Sigmoid colon (tissue), 3 donors: ENCODE data around the gene SDC1.

Experiments used
- POLR2A ChIP-seq, 2 donors: fragments of 450-650 bp; IDR thresholded peaks; one replicate each; pipeline ENCODE4 v1.6.1; 2016; ENCODE audit warnings: antibody characterized with exemption in 2 of 2, mild to moderate bottlenecking in 2 of 2, moderate library complexity in 2 of 2
- TF ChIP-seq, protein P1 (sequence below), 4 experiments: fragments of 450-650 bp in 3 of 4; fragments of 200-600 bp in 1 of 4; IDR thresholded peaks; one replicate each; pipeline ENCODE4 v1.5.1; 2016 to 2019; ENCODE audit warnings: antibody characterized with exemption in 4 of 4, mild to moderate bottlenecking in 3 of 4, moderate library complexity in 2 of 4

DNA sequence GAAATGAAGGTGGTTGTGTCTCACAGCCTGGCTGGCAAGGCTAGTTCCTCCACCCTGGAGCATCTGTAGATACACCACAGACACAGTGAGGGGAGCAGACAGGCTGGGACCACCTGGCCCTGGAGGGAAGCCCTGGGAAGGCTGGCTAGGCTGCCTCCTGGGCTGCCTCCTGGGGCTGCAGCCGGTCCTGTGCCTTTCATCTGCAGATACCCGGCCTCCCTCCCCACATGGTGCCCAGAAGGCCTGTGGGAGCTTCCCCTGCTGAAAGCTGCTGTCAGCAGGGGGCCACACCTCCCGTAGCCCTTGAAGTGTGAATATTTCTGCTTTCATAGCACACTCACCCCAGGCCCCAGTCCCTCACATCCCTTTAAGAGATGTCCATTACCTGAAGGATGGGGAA lies 37.6 kb downstream of the SDC1 start:
- no peak for TF ChIP-seq POLR2A (IDR thresholded peaks at IDR 0.05)
- TF ChIP-seq, protein P1, sequence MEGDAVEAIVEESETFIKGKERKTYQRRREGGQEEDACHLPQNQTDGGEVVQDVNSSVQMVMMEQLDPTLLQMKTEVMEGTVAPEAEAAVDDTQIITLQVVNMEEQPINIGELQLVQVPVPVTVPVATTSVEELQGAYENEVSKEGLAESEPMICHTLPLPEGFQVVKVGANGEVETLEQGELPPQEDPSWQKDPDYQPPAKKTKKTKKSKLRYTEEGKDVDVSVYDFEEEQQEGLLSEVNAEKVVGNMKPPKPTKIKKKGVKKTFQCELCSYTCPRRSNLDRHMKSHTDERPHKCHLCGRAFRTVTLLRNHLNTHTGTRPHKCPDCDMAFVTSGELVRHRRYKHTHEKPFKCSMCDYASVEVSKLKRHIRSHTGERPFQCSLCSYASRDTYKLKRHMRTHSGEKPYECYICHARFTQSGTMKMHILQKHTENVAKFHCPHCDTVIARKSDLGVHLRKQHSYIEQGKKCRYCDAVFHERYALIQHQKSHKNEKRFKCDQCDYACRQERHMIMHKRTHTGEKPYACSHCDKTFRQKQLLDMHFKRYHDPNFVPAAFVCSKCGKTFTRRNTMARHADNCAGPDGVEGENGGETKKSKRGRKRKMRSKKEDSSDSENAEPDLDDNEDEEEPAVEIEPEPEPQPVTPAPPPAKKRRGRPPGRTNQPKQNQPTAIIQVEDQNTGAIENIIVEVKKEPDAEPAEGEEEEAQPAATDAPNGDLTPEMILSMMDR (IDR thresholded peaks at IDR 0.05), result no peak
